K562 (cell line): ENCODE data around the gene SLC9A2.
A peak's percentile ranks its signal among the peaks of the same experiment; 100 is the strongest.

ENCODE experiments used
- CHCHD3 ChIP-seq: fragments of 250-450 bp; sonication (Bioruptor Pico); IDR thresholded peaks from 2 replicates; pipeline ENCODE4 v2.1.2; 2022; ENCODE audit warnings: mild to moderate bottlenecking
- FOXJ2 ChIP-seq: fragments of 200-800 bp; sonication (Bioruptor generic); IDR thresholded peaks from 2 replicates; pipeline ENCODE4 v1.6.1; 2016; ENCODE audit warnings: missing genetic modification characterization, missing compliant biosample characterization
- FOXP1 ChIP-seq: sonication (generic); formaldehyde crosslinking; IDR thresholded peaks from 2 replicates; pipeline ENCODE4 v1.8.0; 2022; ENCODE audit warnings: mild to moderate bottlenecking, missing genetic modification reagents
- HDAC8 ChIP-seq: fragments of 450-650 bp; IDR thresholded peaks from 2 replicates; pipeline ENCODE4 v1.6.1; 2016; ENCODE audit warnings: mild to moderate bottlenecking, missing genetic modification characterization, moderate library complexity, missing compliant biosample characterization
- NR2F6 ChIP-seq: fragments of 450-650 bp; formaldehyde crosslinking; IDR thresholded peaks from 2 replicates; pipeline ENCODE4 v1.4.0; 2020; ENCODE audit warnings: mild to moderate bottlenecking
- PHB ChIP-seq: fragments of 250-450 bp; sonication (Bioruptor Pico); IDR thresholded peaks from 2 replicates; pipeline ENCODE4 v1.5.0; 2021
- POLR2AphosphoS5 ChIP-seq: IDR thresholded peaks from 2 replicates; pipeline ENCODE4 v1.6.1; 2011; ENCODE audit warnings: mild to moderate bottlenecking, low read depth, low read length, moderate library complexity; ENCODE audit not compliant: control insufficient read depth, insufficient read depth
- PRPF4 ChIP-seq: fragments of 200-400 bp; formaldehyde crosslinking; IDR thresholded peaks from one replicate; pipeline ENCODE4 v1.6.1; 2017; ENCODE audit warnings: low read length, low read depth, mild to moderate bottlenecking; ENCODE audit not compliant: insufficient read depth, poor library complexity, severe bottlenecking
- SIX5 ChIP-seq, 2 experiments: IDR thresholded peaks; 2 replicates each; pipeline ENCODE4 v1.6.1; 2011; ENCODE audit warnings: low read length in 2 of 2, borderline replicate concordance in 1 of 2, low read depth in 1 of 2, mild to moderate bottlenecking in 1 of 2, moderate library complexity in 1 of 2; ENCODE audit not compliant: insufficient read depth in 1 of 2
- SNRNP70 ChIP-seq: fragments of 200-400 bp; formaldehyde crosslinking; optimal IDR thresholded peaks from 2 replicates; pipeline ENCODE3; 2017; ENCODE audit warnings: low read depth, low read length
- TF ChIP-seq, protein P1 (sequence below), 3 experiments: IDR thresholded peaks in 2 of 3; conservative IDR thresholded peaks in 1 of 3; 2 replicates each; pipeline ENCODE4 v1.5.1; 2011 to 2012; ENCODE audit warnings: low read length in 3 of 3, mild to moderate bottlenecking in 3 of 3, control low read depth in 2 of 3, improper control_type of control experiment in 1 of 3, inconsistent platforms in 1 of 3, low read depth in 1 of 3, mixed read lengths in 1 of 3, moderate library complexity in 1 of 3; ENCODE audit not compliant: insufficient read depth in 2 of 3
- TF ChIP-seq, protein P2 (sequence below): sonication (generic); formaldehyde crosslinking; IDR thresholded peaks from 2 replicates; pipeline ENCODE4 v1.8.0; 2023; ENCODE audit warnings: mild to moderate bottlenecking, missing genetic modification reagents
- TF ChIP-seq, protein P3 (sequence below), 2 experiments: IDR thresholded peaks in 1 of 2; conservative IDR thresholded peaks in 1 of 2; 2 replicates each; pipeline ENCODE4 v1.6.1; 2016; ENCODE audit warnings: low read depth in 2 of 2, mild to moderate bottlenecking in 1 of 2, missing compliant biosample characterization in 1 of 2, missing genetic modification characterization in 1 of 2, moderate library complexity in 1 of 2
- TF ChIP-seq, protein P4 (sequence below): fragments of 450-650 bp; IDR thresholded peaks from 2 replicates; pipeline ENCODE4 v1.6.1; 2016; ENCODE audit warnings: low read depth, mild to moderate bottlenecking, moderate library complexity

DNA sequence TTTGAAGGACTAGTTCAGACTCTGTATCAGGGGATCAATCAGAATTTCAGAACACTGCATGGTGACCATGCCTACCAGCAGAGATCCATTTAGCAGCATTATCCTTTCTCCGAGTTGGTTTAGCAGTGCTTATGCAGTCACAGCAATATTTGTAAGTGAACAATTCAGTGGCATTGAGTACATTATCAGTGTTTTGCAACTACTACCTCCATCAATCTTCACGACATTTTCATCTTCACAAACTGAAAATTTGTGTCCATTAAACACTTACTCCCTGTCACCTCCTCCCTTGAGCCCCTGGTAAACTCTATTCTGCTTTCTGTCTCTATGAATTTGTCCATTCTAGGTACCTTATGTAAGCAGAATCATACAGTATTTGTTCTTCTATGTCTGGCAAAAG is 20.1 kb downstream of the SLC9A2 start:
- TF ChIP-seq, protein P1, sequence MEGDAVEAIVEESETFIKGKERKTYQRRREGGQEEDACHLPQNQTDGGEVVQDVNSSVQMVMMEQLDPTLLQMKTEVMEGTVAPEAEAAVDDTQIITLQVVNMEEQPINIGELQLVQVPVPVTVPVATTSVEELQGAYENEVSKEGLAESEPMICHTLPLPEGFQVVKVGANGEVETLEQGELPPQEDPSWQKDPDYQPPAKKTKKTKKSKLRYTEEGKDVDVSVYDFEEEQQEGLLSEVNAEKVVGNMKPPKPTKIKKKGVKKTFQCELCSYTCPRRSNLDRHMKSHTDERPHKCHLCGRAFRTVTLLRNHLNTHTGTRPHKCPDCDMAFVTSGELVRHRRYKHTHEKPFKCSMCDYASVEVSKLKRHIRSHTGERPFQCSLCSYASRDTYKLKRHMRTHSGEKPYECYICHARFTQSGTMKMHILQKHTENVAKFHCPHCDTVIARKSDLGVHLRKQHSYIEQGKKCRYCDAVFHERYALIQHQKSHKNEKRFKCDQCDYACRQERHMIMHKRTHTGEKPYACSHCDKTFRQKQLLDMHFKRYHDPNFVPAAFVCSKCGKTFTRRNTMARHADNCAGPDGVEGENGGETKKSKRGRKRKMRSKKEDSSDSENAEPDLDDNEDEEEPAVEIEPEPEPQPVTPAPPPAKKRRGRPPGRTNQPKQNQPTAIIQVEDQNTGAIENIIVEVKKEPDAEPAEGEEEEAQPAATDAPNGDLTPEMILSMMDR (IDR thresholded peaks at IDR 0.05 in 2 of 3, conservative IDR thresholded peaks at IDR 0.05 in 1 of 3; ENCODE audit: insufficient read depth in 2 of 3, low read depth in 1 of 3, low read length in 3 of 3), result no peak
- TF ChIP-seq FOXJ2 (tag) (no peak), CHCHD3 (CRISPR knock-in tag) (no peak), SIX5 (IDR thresholded peaks at IDR 0.05; ENCODE audit: borderline replicate concordance in 1 of 2, insufficient read depth in 1 of 2, low read depth in 1 of 2, low read length in 2 of 2) (no peak), SNRNP70 (no peak), NR2F6 (CRISPR knock-in tag) (no peak), PHB (CRISPR knock-in tag) (no peak), FOXP1 (CRISPR knock-in tag) (no peak), POLR2AphosphoS5 (no peak), HDAC8 (tag) (no peak), PRPF4 (no peak)
- TF ChIP-seq, protein P2, sequence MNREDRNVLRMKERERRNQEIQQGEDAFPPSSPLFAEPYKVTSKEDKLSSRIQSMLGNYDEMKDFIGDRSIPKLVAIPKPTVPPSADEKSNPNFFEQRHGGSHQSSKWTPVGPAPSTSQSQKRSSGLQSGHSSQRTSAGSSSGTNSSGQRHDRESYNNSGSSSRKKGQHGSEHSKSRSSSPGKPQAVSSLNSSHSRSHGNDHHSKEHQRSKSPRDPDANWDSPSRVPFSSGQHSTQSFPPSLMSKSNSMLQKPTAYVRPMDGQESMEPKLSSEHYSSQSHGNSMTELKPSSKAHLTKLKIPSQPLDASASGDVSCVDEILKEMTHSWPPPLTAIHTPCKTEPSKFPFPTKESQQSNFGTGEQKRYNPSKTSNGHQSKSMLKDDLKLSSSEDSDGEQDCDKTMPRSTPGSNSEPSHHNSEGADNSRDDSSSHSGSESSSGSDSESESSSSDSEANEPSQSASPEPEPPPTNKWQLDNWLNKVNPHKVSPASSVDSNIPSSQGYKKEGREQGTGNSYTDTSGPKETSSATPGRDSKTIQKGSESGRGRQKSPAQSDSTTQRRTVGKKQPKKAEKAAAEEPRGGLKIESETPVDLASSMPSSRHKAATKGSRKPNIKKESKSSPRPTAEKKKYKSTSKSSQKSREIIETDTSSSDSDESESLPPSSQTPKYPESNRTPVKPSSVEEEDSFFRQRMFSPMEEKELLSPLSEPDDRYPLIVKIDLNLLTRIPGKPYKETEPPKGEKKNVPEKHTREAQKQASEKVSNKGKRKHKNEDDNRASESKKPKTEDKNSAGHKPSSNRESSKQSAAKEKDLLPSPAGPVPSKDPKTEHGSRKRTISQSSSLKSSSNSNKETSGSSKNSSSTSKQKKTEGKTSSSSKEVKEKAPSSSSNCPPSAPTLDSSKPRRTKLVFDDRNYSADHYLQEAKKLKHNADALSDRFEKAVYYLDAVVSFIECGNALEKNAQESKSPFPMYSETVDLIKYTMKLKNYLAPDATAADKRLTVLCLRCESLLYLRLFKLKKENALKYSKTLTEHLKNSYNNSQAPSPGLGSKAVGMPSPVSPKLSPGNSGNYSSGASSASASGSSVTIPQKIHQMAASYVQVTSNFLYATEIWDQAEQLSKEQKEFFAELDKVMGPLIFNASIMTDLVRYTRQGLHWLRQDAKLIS (CRISPR knock-in tag), result no peak
- TF ChIP-seq, protein P3, sequence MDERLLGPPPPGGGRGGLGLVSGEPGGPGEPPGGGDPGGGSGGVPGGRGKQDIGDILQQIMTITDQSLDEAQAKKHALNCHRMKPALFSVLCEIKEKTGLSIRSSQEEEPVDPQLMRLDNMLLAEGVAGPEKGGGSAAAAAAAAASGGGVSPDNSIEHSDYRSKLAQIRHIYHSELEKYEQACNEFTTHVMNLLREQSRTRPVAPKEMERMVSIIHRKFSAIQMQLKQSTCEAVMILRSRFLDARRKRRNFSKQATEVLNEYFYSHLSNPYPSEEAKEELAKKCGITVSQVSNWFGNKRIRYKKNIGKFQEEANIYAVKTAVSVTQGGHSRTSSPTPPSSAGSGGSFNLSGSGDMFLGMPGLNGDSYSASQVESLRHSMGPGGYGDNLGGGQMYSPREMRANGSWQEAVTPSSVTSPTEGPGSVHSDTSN (CRISPR knock-in tag; IDR thresholded peaks at IDR 0.05; ENCODE audit: low read depth), result no peak
- TF ChIP-seq, protein P3 (tag; conservative IDR thresholded peaks at IDR 0.05; ENCODE audit: low read depth), result peak; percentile 59
- TF ChIP-seq, protein P4, sequence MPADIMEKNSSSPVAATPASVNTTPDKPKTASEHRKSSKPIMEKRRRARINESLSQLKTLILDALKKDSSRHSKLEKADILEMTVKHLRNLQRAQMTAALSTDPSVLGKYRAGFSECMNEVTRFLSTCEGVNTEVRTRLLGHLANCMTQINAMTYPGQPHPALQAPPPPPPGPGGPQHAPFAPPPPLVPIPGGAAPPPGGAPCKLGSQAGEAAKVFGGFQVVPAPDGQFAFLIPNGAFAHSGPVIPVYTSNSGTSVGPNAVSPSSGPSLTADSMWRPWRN, result no peak
